ENCODE data around the gene ELAVL2. TPM values are rescaled to one million over a fixed set of nuclear protein-coding genes. Genes with fewer than 3 reads are reported as not detected.

ELAVL2 gene
- total and polyA plus RNA-seq, 2 donors (not counting 3 experiments of a cell fraction or from before 2014, with no cell fraction given): 0.06 to 0.20 TPM

DNA sequence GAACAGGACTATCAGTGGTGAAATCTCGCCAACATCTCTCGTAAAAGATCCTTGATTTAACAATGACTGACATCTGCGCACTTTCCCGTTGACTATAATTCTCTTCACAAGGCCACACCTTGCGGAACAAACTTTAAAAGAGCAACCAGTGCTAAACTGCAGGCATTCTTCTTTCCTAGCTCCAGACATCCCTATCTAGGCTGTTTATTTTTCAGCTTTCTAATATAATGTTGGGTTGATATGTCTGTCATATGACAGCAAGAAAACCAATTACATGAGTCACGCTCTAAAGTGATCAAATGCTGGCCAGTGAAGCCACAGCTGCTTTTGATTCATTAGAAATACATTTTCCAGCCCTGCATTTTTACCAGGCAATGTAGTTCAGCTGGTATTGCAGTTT is 162.5 kb downstream of the ELAVL2 start:
- H3K9me3 ChIP-seq (replicated peaks; ENCODE audit: control insufficient read depth, insufficient read depth, low read length): no peaks in the 10 kb centered on the region
- no peaks in the 10 kb centered on the region for H3K4me1 ChIP-seq (ENCODE audit: control insufficient read depth, extremely low read depth, insufficient read depth, low read length)
- FAIRE-seq: no peak
- no peak overlapping the region for H3K4me3 ChIP-seq (replicated peaks in 1 of 3; ENCODE audit: insufficient read depth in 1 of 3, low read depth in 1 of 3, low read length in 3 of 3)
- H3K27me3 ChIP-seq (ENCODE audit: control insufficient read depth in 2 of 2, insufficient read depth in 2 of 2, low read length in 2 of 2): no peaks in the 10 kb centered on the region
- POLR2A ChIA-PET: no interaction called here
- no peaks in the 10 kb centered on the region for H3K79me2 ChIP-seq (ENCODE audit: control insufficient read depth, insufficient read depth, low read length)
- H3K9me1 ChIP-seq (replicated peaks; ENCODE audit: control insufficient read depth, extremely low read depth, insufficient read depth, low read length): no peaks in the 10 kb centered on the region
- dilution Hi-C loops (cut with MboI; ENCODE audit: extremely low pct_ligation_motif_present, low sequenced_read_pairs): no loop called here
- DNase-seq (ENCODE audit: low read depth, low spot score): no peak
- H2AFZ ChIP-seq (ENCODE audit: low read depth, low read length): no peak overlapping the region
- TF ChIP-seq MAX (IDR thresholded peaks at IDR 0.05; ENCODE audit: insufficient read depth, insufficient read length) (no peak), MYC (IDR thresholded peaks at IDR 0.05; ENCODE audit: low read depth, low read length) (no peak), GATA2 (IDR thresholded peaks at IDR 0.05; ENCODE audit: insufficient read depth, insufficient read length, low read depth, low read length) (no peak), POLR2A (IDR thresholded peaks at IDR 0.05; ENCODE audit: low read depth, low read length) (no peak), FOS (IDR thresholded peaks at IDR 0.05; ENCODE audit: borderline replicate concordance, insufficient read depth, low read length) (no peak), POLR2AphosphoS5 (IDR thresholded peaks at IDR 0.05; ENCODE audit: insufficient read depth, low read depth, low read length) (no peak), EZH2 (IDR thresholded peaks at IDR 0.05; ENCODE audit: borderline replicate concordance, low read depth, low read length, severe bottlenecking) (no peak)
- TF ChIP-seq, protein P1, sequence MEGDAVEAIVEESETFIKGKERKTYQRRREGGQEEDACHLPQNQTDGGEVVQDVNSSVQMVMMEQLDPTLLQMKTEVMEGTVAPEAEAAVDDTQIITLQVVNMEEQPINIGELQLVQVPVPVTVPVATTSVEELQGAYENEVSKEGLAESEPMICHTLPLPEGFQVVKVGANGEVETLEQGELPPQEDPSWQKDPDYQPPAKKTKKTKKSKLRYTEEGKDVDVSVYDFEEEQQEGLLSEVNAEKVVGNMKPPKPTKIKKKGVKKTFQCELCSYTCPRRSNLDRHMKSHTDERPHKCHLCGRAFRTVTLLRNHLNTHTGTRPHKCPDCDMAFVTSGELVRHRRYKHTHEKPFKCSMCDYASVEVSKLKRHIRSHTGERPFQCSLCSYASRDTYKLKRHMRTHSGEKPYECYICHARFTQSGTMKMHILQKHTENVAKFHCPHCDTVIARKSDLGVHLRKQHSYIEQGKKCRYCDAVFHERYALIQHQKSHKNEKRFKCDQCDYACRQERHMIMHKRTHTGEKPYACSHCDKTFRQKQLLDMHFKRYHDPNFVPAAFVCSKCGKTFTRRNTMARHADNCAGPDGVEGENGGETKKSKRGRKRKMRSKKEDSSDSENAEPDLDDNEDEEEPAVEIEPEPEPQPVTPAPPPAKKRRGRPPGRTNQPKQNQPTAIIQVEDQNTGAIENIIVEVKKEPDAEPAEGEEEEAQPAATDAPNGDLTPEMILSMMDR (IDR thresholded peaks at IDR 0.05; ENCODE audit: extremely low read depth in 1 of 2, insufficient read depth in 1 of 2, low read depth in 1 of 2, low read length in 2 of 2): no peak
- CTCF ChIA-PET: no interaction called here
- BruUV-seq (replicated peaks): no TSS peak
- intact Hi-C loops (cut with micrococcal nuclease): no loop called here
- H4K20me1 ChIP-seq (replicated peaks; ENCODE audit: control insufficient read depth, extremely low read depth, insufficient read depth, low read length): no peaks in the 10 kb centered on the region
- H3K36me3 ChIP-seq (ENCODE audit: control insufficient read depth in 2 of 2, extremely low read depth in 1 of 2, insufficient read depth in 2 of 2, low read length in 2 of 2): no peaks in the 10 kb centered on the region
- H3K9ac ChIP-seq (replicated peaks; ENCODE audit: extremely low read depth, insufficient read depth, low read length): no peak overlapping the region
- no peak overlapping the region for H3K4me2 ChIP-seq (ENCODE audit: insufficient read depth, low read length)
- H3K27ac ChIP-seq (ENCODE audit: insufficient read depth, low read depth, low read length): no peak overlapping the region

All from endothelial cell of umbilical vein (primary cell).